Measurements from ENCODE around the gene CX3CR1. TPM values are rescaled to one million over a fixed set of nuclear protein-coding genes. Genes with fewer than 3 reads are reported as not detected.

CX3CR1 gene
- polyA plus RNA-seq, 1 donor from 2014 or later: not detected

DNA sequence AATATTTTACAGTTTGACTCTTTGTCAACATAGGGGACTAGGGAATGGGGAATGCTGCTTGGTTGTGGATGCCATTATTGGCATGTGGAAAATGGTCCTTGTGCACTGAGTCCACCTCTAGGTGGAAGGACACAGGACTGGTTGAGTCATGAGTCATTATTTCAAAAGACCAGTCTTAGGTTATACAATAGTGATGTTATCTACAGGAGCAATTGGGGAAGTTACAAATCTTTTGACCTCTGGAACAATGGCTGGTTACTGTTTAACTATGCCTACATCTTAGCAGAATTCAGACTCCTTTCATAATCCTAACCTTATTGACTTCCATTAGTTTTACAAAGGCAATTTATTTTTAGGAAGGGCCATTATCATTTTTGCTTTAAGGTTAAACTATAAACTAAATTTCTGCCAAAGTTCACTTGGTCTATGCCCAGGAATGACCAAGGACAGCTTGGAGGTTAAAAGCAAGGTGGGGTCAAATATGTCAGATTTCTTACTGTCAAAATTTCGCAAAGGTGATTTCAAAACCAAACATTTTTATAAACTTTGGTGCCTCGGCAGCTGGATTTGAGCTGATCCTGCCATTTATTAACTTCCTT is 37.8 kb upstream of the CX3CR1 start:
- Histone ChIP-seq H3K4me3 (ENCODE audit: low read length) (no peak overlapping the region), H3K9me3 (ENCODE audit: low read length) (no peaks in the 10 kb centered on the region), H3K36me3 (ENCODE audit: insufficient read depth, low read length) (no peaks in the 10 kb centered on the region), H3K27ac (ENCODE audit: low read length) (no peak overlapping the region), H3K9me2 (ENCODE audit: insufficient read depth, low read length) (no peaks in the 10 kb centered on the region), H3K27me3 (ENCODE audit: insufficient read depth, low read depth, low read length) (no peaks in the 10 kb centered on the region), H3K79me2 (replicated peaks; ENCODE audit: insufficient read depth, low read length) (no peaks in the 10 kb centered on the region), H3K9ac (ENCODE audit: low read length) (no peak overlapping the region), H3F3A (ENCODE audit: insufficient read depth, low read length, poor library complexity, severe bottlenecking) (no peaks in the 10 kb centered on the region), H4K20me1 (ENCODE audit: insufficient read depth) (no peaks in the 10 kb centered on the region), H2AFZ (ENCODE audit: low read depth, low read length) (no peak overlapping the region), H3K4me2 (ENCODE audit: low read length) (no peak overlapping the region)
- TF ChIP-seq, protein P1, sequence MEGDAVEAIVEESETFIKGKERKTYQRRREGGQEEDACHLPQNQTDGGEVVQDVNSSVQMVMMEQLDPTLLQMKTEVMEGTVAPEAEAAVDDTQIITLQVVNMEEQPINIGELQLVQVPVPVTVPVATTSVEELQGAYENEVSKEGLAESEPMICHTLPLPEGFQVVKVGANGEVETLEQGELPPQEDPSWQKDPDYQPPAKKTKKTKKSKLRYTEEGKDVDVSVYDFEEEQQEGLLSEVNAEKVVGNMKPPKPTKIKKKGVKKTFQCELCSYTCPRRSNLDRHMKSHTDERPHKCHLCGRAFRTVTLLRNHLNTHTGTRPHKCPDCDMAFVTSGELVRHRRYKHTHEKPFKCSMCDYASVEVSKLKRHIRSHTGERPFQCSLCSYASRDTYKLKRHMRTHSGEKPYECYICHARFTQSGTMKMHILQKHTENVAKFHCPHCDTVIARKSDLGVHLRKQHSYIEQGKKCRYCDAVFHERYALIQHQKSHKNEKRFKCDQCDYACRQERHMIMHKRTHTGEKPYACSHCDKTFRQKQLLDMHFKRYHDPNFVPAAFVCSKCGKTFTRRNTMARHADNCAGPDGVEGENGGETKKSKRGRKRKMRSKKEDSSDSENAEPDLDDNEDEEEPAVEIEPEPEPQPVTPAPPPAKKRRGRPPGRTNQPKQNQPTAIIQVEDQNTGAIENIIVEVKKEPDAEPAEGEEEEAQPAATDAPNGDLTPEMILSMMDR (IDR thresholded peaks at IDR 0.05; ENCODE audit: poor library complexity, severe bottlenecking): no peak
- TF ChIP-seq EP300 (conservative IDR thresholded peaks at IDR 0.05; ENCODE audit: poor library complexity, severe bottlenecking) (no peak), TAF1 (IDR thresholded peaks at IDR 0.05; ENCODE audit: low read depth) (no peak), POLR2AphosphoS5 (IDR thresholded peaks at IDR 0.05) (no peak), EZH2 (IDR thresholded peaks at IDR 0.05; ENCODE audit: borderline replicate concordance, insufficient read depth, low read length, poor library complexity, severe bottlenecking) (no peak), MXI1 (conservative IDR thresholded peaks at IDR 0.05; ENCODE audit: poor library complexity, severe bottlenecking) (no peak), RAD21 (conservative IDR thresholded peaks at IDR 0.05) (no peak), SMC3 (conservative IDR thresholded peaks at IDR 0.05; ENCODE audit: poor library complexity) (no peak)
- TF ChIP-seq, protein P2, sequence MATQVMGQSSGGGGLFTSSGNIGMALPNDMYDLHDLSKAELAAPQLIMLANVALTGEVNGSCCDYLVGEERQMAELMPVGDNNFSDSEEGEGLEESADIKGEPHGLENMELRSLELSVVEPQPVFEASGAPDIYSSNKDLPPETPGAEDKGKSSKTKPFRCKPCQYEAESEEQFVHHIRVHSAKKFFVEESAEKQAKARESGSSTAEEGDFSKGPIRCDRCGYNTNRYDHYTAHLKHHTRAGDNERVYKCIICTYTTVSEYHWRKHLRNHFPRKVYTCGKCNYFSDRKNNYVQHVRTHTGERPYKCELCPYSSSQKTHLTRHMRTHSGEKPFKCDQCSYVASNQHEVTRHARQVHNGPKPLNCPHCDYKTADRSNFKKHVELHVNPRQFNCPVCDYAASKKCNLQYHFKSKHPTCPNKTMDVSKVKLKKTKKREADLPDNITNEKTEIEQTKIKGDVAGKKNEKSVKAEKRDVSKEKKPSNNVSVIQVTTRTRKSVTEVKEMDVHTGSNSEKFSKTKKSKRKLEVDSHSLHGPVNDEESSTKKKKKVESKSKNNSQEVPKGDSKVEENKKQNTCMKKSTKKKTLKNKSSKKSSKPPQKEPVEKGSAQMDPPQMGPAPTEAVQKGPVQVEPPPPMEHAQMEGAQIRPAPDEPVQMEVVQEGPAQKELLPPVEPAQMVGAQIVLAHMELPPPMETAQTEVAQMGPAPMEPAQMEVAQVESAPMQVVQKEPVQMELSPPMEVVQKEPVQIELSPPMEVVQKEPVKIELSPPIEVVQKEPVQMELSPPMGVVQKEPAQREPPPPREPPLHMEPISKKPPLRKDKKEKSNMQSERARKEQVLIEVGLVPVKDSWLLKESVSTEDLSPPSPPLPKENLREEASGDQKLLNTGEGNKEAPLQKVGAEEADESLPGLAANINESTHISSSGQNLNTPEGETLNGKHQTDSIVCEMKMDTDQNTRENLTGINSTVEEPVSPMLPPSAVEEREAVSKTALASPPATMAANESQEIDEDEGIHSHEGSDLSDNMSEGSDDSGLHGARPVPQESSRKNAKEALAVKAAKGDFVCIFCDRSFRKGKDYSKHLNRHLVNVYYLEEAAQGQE (IDR thresholded peaks at IDR 0.05; ENCODE audit: borderline replicate concordance): no peak

DNA sequence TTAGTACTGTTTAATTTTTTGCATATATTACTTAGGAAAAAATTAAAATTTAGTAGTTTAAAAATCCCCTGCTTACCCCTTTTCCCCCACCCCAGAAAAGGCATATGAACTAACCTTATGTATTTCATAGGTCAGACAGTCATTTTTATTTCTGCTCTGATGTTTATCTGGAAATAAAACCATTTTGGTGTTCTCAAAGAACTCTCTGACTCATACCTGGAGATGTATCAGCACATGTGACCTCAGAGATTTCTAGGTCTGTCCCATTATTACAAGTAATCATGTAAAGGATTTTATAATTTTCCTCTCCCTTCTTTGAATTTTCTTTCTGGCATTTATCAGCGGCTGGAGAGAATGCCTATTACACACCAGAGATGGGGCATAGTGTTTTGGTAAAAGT is 35.6 kb upstream of the CX3CR1 start:
- Histone ChIP-seq H3K9me2 (ENCODE audit: insufficient read depth, low read length) (no peaks in the 10 kb centered on the region), H3K4me2 (ENCODE audit: low read length) (no peak overlapping the region), H3K4me3 (ENCODE audit: low read length) (no peak overlapping the region), H3K27me3 (ENCODE audit: insufficient read depth, low read depth, low read length) (no peaks in the 10 kb centered on the region), H3K9me3 (ENCODE audit: low read length) (no peaks in the 10 kb centered on the region), H3K27ac (ENCODE audit: low read length) (no peak overlapping the region), H3F3A (ENCODE audit: insufficient read depth, low read length, poor library complexity, severe bottlenecking) (no peaks in the 10 kb centered on the region), H3K9ac (ENCODE audit: low read length) (no peak overlapping the region), H3K36me3 (ENCODE audit: insufficient read depth, low read length) (no peaks in the 10 kb centered on the region), H3K79me2 (replicated peaks; ENCODE audit: insufficient read depth, low read length) (no peaks in the 10 kb centered on the region), H4K20me1 (ENCODE audit: insufficient read depth) (no peaks in the 10 kb centered on the region), H2AFZ (ENCODE audit: low read depth, low read length) (no peak overlapping the region)
- no peak for TF ChIP-seq SMC3 (conservative IDR thresholded peaks at IDR 0.05; ENCODE audit: poor library complexity)
- TF ChIP-seq EP300 (conservative IDR thresholded peaks at IDR 0.05; ENCODE audit: poor library complexity, severe bottlenecking): no peak
- TF ChIP-seq RAD21 (conservative IDR thresholded peaks at IDR 0.05): no peak
- TF ChIP-seq TAF1 (IDR thresholded peaks at IDR 0.05; ENCODE audit: low read depth): no peak
- TF ChIP-seq, protein P1 (IDR thresholded peaks at IDR 0.05; ENCODE audit: poor library complexity, severe bottlenecking): no peak
- TF ChIP-seq, protein P2 (IDR thresholded peaks at IDR 0.05; ENCODE audit: borderline replicate concordance): no peak
- TF ChIP-seq EZH2 (IDR thresholded peaks at IDR 0.05; ENCODE audit: borderline replicate concordance, insufficient read depth, low read length, poor library complexity, severe bottlenecking): no peak

Data from neural cell (in vitro differentiated cells).